ENCODE measurements around the gene AGBL4. TPM values are rescaled to one million over a fixed set of nuclear protein-coding genes. Genes with fewer than 3 reads are reported as not detected.

AGBL4 gene
- total RNA-seq, 1 donor from 2014 or later: 2.1 TPM

- DNase-seq: no peak
- no peak overlapping the region for H3K27ac ChIP-seq
- H3K36me3 ChIP-seq: no peaks in the 10 kb centered on the region
- H3K4me1 ChIP-seq: no peaks in the 10 kb centered on the region
- ATAC-seq: no peak
- intact Hi-C loops (cut with DNase I): no loop called here
- H3K27me3 ChIP-seq (ENCODE audit: low read depth): no peaks in the 10 kb centered on the region
- no peak overlapping the region for H3K4me3 ChIP-seq
- TF ChIP-seq, protein P1, sequence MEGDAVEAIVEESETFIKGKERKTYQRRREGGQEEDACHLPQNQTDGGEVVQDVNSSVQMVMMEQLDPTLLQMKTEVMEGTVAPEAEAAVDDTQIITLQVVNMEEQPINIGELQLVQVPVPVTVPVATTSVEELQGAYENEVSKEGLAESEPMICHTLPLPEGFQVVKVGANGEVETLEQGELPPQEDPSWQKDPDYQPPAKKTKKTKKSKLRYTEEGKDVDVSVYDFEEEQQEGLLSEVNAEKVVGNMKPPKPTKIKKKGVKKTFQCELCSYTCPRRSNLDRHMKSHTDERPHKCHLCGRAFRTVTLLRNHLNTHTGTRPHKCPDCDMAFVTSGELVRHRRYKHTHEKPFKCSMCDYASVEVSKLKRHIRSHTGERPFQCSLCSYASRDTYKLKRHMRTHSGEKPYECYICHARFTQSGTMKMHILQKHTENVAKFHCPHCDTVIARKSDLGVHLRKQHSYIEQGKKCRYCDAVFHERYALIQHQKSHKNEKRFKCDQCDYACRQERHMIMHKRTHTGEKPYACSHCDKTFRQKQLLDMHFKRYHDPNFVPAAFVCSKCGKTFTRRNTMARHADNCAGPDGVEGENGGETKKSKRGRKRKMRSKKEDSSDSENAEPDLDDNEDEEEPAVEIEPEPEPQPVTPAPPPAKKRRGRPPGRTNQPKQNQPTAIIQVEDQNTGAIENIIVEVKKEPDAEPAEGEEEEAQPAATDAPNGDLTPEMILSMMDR (IDR thresholded peaks at IDR 0.05): no peak
- no peaks in the 10 kb centered on the region for H3K9me3 ChIP-seq
Measured at GRCh38 chr1:49052102-49052501, 971.7 kb downstream of the AGBL4 start.

GRCh38 chr1:49051647-49052046 is 972.1 kb downstream of the AGBL4 start:
- TF ChIP-seq, protein P1 (IDR thresholded peaks at IDR 0.05): no peak
- DNase-seq: no peak

DNA sequence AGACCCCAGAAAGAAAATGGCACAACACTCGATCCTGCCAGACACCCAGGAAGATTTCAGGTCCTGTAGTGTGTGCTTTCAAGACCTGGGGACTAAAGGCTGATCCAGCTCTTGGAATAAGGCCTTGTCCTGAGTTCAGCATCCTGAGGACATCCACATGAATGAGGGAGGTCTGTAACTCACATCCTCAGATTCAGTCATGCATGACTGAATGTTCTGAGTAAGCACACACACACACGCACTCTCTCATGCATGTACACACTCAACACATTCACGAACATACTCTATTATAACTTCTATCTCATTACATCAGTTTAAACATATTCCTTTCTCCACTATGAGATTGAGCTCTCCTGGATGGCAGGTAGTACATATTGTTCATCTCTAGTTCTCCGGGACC is 973.7 kb downstream of the AGBL4 start:
- no peak for DNase-seq
- ATAC-seq: no peak
- TF ChIP-seq, protein P1 (IDR thresholded peaks at IDR 0.05): no peak
- Histone ChIP-seq H3K27me3 (ENCODE audit: low read depth) (no peaks in the 10 kb centered on the region), H3K27ac (no peak overlapping the region), H3K36me3 (no peaks in the 10 kb centered on the region), H3K4me1 (no peaks in the 10 kb centered on the region), H3K9me3 (no peaks in the 10 kb centered on the region), H3K4me3 (no peak overlapping the region)
- intact Hi-C loops (cut with DNase I): no loop called here

More at GRCh38 chr1:49051647-49052046, 972.1 kb downstream of the AGBL4 start:
- H3K27ac ChIP-seq: no peak overlapping the region
- intact Hi-C loops (cut with DNase I): no loop called here
- H3K4me3 ChIP-seq: no peak overlapping the region
- no peaks in the 10 kb centered on the region for H3K4me1 ChIP-seq
- no peaks in the 10 kb centered on the region for H3K27me3 ChIP-seq (ENCODE audit: low read depth)
- H3K9me3 ChIP-seq: no peaks in the 10 kb centered on the region
- H3K36me3 ChIP-seq: no peaks in the 10 kb centered on the region
- no peak for ATAC-seq

GRCh38 chr1:49048188-49048587 is 975.6 kb downstream of the AGBL4 start:
- no peaks in the 10 kb centered on the region for H3K27me3 ChIP-seq (ENCODE audit: low read depth)
- intact Hi-C loops (cut with DNase I): no loop called here
- DNase-seq (no peak), ATAC-seq (no peak)
- no peaks in the 10 kb centered on the region for H3K4me1 ChIP-seq
- H3K27ac ChIP-seq: no peak overlapping the region
- H3K4me3 ChIP-seq: no peak overlapping the region
- TF ChIP-seq, protein P1 (IDR thresholded peaks at IDR 0.05): no peak
- H3K9me3 ChIP-seq: no peaks in the 10 kb centered on the region
- H3K36me3 ChIP-seq: no peaks in the 10 kb centered on the region

GRCh38 chr1:49046305-49046704 is 977.4 kb downstream of the AGBL4 start:
- intact Hi-C loops (cut with DNase I): no loop called here
- DNase-seq (no peak), ATAC-seq (no peak)
- TF ChIP-seq, protein P1 (IDR thresholded peaks at IDR 0.05): no peak
- no peaks in the 10 kb centered on the region for H3K9me3 ChIP-seq
- no peak overlapping the region for H3K27ac ChIP-seq
- no peak overlapping the region for H3K4me3 ChIP-seq
- H3K4me1 ChIP-seq: no peaks in the 10 kb centered on the region
- no peaks in the 10 kb centered on the region for H3K36me3 ChIP-seq
- no peaks in the 10 kb centered on the region for H3K27me3 ChIP-seq (ENCODE audit: low read depth)

GRCh38 chr1:49045371-49045770 is 978.4 kb downstream of the AGBL4 start:
- ATAC-seq (no peak), DNase-seq (no peak)
- H3K27ac ChIP-seq: no peak overlapping the region
- no peaks in the 10 kb centered on the region for H3K36me3 ChIP-seq
- no peaks in the 10 kb centered on the region for H3K27me3 ChIP-seq (ENCODE audit: low read depth)
- no peaks in the 10 kb centered on the region for H3K9me3 ChIP-seq
- TF ChIP-seq, protein P1 (IDR thresholded peaks at IDR 0.05): no peak
- intact Hi-C loops (cut with DNase I): no loop called here
- no peak overlapping the region for H3K4me3 ChIP-seq
- H3K4me1 ChIP-seq: no peaks in the 10 kb centered on the region
